Measurements from ENCODE around the gene STAG3. TPM values are rescaled to one million over a fixed set of nuclear protein-coding genes. Genes with fewer than 3 reads are reported as not detected.

Gene STAG3
- total and polyA plus RNA-seq, 9 of the 15 experiments (the other 6 are each of a cell fraction or from before 2014, with no cell fraction given): 0.54 to 2.5 (median 1.7) TPM

DNA sequence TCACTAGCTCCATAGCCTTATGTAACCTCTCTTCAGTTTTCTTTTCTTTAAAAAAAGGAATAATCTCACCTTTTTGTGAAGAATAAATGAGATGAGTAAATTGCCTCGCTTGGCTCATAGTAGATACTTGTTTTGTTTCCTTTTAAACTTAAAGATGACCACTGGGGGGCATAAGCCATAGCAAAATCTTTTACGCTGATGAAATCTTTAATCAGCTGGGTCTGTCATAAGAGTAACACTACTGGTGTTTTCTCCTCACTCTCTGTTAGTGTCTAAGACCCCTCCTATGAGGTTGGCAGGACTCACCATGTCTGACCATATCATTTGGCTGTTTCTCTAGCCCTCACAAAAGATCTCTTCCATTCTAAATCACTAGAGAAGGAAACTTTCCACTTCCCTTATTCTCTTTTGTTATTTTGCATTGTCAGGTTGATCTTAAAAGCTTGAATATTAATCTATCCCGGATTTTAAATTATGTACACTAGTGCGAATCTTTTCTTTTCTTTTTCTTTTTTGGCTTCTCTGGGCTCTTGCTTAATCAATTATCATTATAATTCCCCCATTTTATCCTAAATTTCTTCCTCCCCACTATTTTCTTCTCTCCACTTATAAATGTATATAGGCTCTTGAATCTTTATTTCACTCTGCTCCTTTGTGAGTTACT lies 12.5 kb downstream of the STAG3 start (continued):
- TF ChIP-seq, protein P1, sequence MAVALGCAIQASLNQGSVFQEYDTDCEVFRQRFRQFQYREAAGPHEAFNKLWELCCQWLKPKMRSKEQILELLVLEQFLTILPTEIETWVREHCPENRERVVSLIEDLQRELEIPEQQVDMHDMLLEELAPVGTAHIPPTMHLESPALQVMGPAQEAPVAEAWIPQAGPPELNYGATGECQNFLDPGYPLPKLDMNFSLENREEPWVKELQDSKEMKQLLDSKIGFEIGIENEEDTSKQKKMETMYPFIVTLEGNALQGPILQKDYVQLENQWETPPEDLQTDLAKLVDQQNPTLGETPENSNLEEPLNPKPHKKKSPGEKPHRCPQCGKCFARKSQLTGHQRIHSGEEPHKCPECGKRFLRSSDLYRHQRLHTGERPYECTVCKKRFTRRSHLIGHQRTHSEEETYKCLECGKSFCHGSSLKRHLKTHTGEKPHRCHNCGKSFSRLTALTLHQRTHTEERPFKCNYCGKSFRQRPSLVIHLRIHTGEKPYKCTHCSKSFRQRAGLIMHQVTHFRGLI (CRISPR knock-in tag; IDR thresholded peaks at IDR 0.05): no peak
- TF ChIP-seq ZNF143 (CRISPR knock-in tag; IDR thresholded peaks at IDR 0.05) (no peak), SIN3B (IDR thresholded peaks at IDR 0.05; ENCODE audit: low read depth) (no peak), RAD21 (CRISPR knock-in tag; conservative IDR thresholded peaks at IDR 0.05 in 1 of 2, IDR thresholded peaks at IDR 0.05 in 1 of 2) (peak; percentile 78 to 83), ZNF354B (CRISPR knock-in tag; IDR thresholded peaks at IDR 0.05) (0 out of 2 replicates have a peak, but pooled peaks have one; percentile 15), ARID1B (IDR thresholded peaks at IDR 0.05) (peak; percentile 26), ZNF445 (CRISPR knock-in tag; IDR thresholded peaks at IDR 0.05; ENCODE audit: low read depth) (0 out of 2 replicates have a peak, but pooled peaks have one; percentile 48), TEAD4 (IDR thresholded peaks at IDR 0.05; ENCODE audit: low read length) (0 out of 2 replicates have a peak, but pooled peaks have one; percentile 15), TEAD4 (CRISPR knock-in tag; IDR thresholded peaks at IDR 0.05; ENCODE audit: borderline replicate concordance) (no peak), BRD9 (IDR thresholded peaks at IDR 0.05; ENCODE audit: low read depth, partially characterized antibody) (peak; percentile 75), KLF13 (tag; IDR thresholded peaks at IDR 0.05; ENCODE audit: borderline replicate concordance, low read depth) (no peak), HDAC3 (IDR thresholded peaks at IDR 0.05; ENCODE audit: borderline replicate concordance, partially characterized antibody) (no peak)
- TF ChIP-seq, protein P2, sequence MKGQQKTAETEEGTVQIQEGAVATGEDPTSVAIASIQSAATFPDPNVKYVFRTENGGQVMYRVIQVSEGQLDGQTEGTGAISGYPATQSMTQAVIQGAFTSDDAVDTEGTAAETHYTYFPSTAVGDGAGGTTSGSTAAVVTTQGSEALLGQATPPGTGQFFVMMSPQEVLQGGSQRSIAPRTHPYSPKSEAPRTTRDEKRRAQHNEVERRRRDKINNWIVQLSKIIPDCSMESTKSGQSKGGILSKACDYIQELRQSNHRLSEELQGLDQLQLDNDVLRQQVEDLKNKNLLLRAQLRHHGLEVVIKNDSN (CRISPR knock-in tag; IDR thresholded peaks at IDR 0.05): no peak
- TF ChIP-seq, protein P3, sequence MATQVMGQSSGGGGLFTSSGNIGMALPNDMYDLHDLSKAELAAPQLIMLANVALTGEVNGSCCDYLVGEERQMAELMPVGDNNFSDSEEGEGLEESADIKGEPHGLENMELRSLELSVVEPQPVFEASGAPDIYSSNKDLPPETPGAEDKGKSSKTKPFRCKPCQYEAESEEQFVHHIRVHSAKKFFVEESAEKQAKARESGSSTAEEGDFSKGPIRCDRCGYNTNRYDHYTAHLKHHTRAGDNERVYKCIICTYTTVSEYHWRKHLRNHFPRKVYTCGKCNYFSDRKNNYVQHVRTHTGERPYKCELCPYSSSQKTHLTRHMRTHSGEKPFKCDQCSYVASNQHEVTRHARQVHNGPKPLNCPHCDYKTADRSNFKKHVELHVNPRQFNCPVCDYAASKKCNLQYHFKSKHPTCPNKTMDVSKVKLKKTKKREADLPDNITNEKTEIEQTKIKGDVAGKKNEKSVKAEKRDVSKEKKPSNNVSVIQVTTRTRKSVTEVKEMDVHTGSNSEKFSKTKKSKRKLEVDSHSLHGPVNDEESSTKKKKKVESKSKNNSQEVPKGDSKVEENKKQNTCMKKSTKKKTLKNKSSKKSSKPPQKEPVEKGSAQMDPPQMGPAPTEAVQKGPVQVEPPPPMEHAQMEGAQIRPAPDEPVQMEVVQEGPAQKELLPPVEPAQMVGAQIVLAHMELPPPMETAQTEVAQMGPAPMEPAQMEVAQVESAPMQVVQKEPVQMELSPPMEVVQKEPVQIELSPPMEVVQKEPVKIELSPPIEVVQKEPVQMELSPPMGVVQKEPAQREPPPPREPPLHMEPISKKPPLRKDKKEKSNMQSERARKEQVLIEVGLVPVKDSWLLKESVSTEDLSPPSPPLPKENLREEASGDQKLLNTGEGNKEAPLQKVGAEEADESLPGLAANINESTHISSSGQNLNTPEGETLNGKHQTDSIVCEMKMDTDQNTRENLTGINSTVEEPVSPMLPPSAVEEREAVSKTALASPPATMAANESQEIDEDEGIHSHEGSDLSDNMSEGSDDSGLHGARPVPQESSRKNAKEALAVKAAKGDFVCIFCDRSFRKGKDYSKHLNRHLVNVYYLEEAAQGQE (IDR thresholded peaks at IDR 0.05; ENCODE audit: borderline replicate concordance): peak; percentile 69; the same call in 1 of the 2 replicates
- TF ChIP-seq, protein P3 (CRISPR knock-in tag; IDR thresholded peaks at IDR 0.05; ENCODE audit: low read depth): no peak
- TF ChIP-seq, protein P4, sequence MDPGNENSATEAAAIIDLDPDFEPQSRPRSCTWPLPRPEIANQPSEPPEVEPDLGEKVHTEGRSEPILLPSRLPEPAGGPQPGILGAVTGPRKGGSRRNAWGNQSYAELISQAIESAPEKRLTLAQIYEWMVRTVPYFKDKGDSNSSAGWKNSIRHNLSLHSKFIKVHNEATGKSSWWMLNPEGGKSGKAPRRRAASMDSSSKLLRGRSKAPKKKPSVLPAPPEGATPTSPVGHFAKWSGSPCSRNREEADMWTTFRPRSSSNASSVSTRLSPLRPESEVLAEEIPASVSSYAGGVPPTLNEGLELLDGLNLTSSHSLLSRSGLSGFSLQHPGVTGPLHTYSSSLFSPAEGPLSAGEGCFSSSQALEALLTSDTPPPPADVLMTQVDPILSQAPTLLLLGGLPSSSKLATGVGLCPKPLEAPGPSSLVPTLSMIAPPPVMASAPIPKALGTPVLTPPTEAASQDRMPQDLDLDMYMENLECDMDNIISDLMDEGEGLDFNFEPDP (CRISPR knock-in tag; IDR thresholded peaks at IDR 0.05): no peak

Data from K562 (cell line).